WTC11 (cell line): Measurements from ENCODE around the gene PAQR6. TPM values are rescaled to one million over a fixed set of nuclear protein-coding genes. Genes with fewer than 3 reads are reported as not detected.

Experiments
- ATAC-seq: fragments of 200-7000 bp; cut with Tn5 transposase; 2 replicates; pipeline ENCODE4 v1.10.0; 2021; ENCODE audit warnings: mild to moderate bottlenecking, moderate library complexity
- CTCF ChIA-PET: fragments of 300-600 bp; sonication (Branson Sonifier 250); formaldehyde crosslinking; loops from one replicate; lab custom pipeline; 2021; ENCODE audit warnings: antibody characterized with exemption; lab: Charles Lee
- POLR2A ChIA-PET: fragments of 350-600 bp; sonication (Branson Sonifier 250); formaldehyde crosslinking; loops from one replicate; lab custom pipeline; 2021; ENCODE audit warnings: antibody characterized with exemption; lab: Charles Lee
- DNase-seq: peaks from one replicate; pipeline ENCODE4 v3.0.0; 2021; ENCODE audit warnings: low spot score
- H3K27ac Mint-ChIP-seq: 2 replicates; pipeline ENCODE4 v1.8.0; 2021; ENCODE audit warnings: mixed read lengths
- H3K27me3 Mint-ChIP-seq: 2 replicates; pipeline ENCODE4 v1.8.0; 2021; ENCODE audit warnings: low read depth, mild to moderate bottlenecking, moderate library complexity, mixed read lengths
- H3K36me3 Mint-ChIP-seq: 2 replicates; pipeline ENCODE4 v1.8.0; 2021; ENCODE audit warnings: mixed read lengths
- H3K4me1 Mint-ChIP-seq: 2 replicates; pipeline ENCODE4 v1.8.0; 2022; ENCODE audit warnings: mixed read lengths
- H3K4me3 Mint-ChIP-seq: 2 replicates; pipeline ENCODE4 v1.8.0; 2021; ENCODE audit warnings: mild to moderate bottlenecking, moderate library complexity, mixed read lengths
- H3K9me3 Mint-ChIP-seq: 2 replicates; pipeline ENCODE4 v1.8.0; 2021; ENCODE audit warnings: mixed read lengths
- CBFB ChIP-seq: sonication (generic); formaldehyde crosslinking; IDR thresholded peaks from 2 replicates; pipeline ENCODE4 v1.8.1; 2022; ENCODE audit warnings: mild to moderate bottlenecking, low read depth, missing genetic modification reagents
- ELF4 ChIP-seq: sonication (generic); formaldehyde crosslinking; IDR thresholded peaks from 2 replicates; pipeline ENCODE4 v1.8.1; 2022; ENCODE audit warnings: low read depth, mild to moderate bottlenecking, moderate library complexity, missing genetic modification reagents
- EMX1 ChIP-seq: fragments of 250-450 bp; sonication (Bioruptor Pico); IDR thresholded peaks from 2 replicates; pipeline ENCODE4 v1.8.0; 2021; ENCODE audit warnings: mild to moderate bottlenecking
- ETV6 ChIP-seq: sonication (generic); formaldehyde crosslinking; IDR thresholded peaks from 2 replicates; pipeline ENCODE4 v1.8.1; 2022; ENCODE audit warnings: mild to moderate bottlenecking, missing genetic modification reagents
- FOXP1 ChIP-seq: sonication (generic); formaldehyde crosslinking; IDR thresholded peaks from 2 replicates; pipeline ENCODE4 v1.8.0; 2022; ENCODE audit warnings: missing genetic modification reagents, mild to moderate bottlenecking, moderate library complexity, borderline replicate concordance
- KAT7 ChIP-seq: sonication (generic); formaldehyde crosslinking; IDR thresholded peaks from 2 replicates; pipeline ENCODE4 v1.8.1; 2023; ENCODE audit warnings: missing genetic modification reagents, mild to moderate bottlenecking, borderline replicate concordance
- MXD4 ChIP-seq: fragments of 250-450 bp; sonication (Bioruptor Pico); IDR thresholded peaks from 2 replicates; pipeline ENCODE4 v1.8.0; 2021; ENCODE audit warnings: mild to moderate bottlenecking, moderate library complexity, borderline replicate concordance
- NFATC4 ChIP-seq: fragments of 250-450 bp; sonication (Bioruptor Pico); IDR thresholded peaks from 2 replicates; pipeline ENCODE4 v1.9.0; 2021; ENCODE audit warnings: mild to moderate bottlenecking
- NFYB ChIP-seq: sonication (generic); formaldehyde crosslinking; conservative IDR thresholded peaks from 2 replicates; pipeline ENCODE4 v1.8.0; 2022; ENCODE audit warnings: low read depth, missing genetic modification reagents
- RORB ChIP-seq: fragments of 250-450 bp; sonication (Bioruptor Pico); IDR thresholded peaks from 2 replicates; pipeline ENCODE4 v1.9.0; 2021; ENCODE audit warnings: mild to moderate bottlenecking
- ZBTB21 ChIP-seq: sonication (generic); formaldehyde crosslinking; IDR thresholded peaks from 2 replicates; pipeline ENCODE4 v1.8.1; 2023; ENCODE audit warnings: mild to moderate bottlenecking, missing genetic modification reagents, borderline replicate concordance
- ZNF121 ChIP-seq: sonication (generic); formaldehyde crosslinking; IDR thresholded peaks from 2 replicates; pipeline ENCODE4 v1.8.0; 2023; ENCODE audit warnings: missing genetic modification reagents
- ZNF396 ChIP-seq: fragments of 250-450 bp; sonication (Bioruptor Pico); IDR thresholded peaks from 2 replicates; pipeline ENCODE4 v1.8.0; 2021; ENCODE audit warnings: mild to moderate bottlenecking, moderate library complexity, borderline replicate concordance
- total RNA-seq: library from RNA; stranded (reverse); gene quantifications from 3 replicates; pipeline ENCODE4 v1.2.3, GENCODE V29; 2021
- TF ChIP-seq, protein P1 (sequence below): sonication (generic); formaldehyde crosslinking; IDR thresholded peaks from 2 replicates; pipeline ENCODE4 v1.8.0; 2023; ENCODE audit warnings: missing genetic modification reagents
- TF ChIP-seq, protein P2 (sequence below): fragments of 250-450 bp; sonication (Bioruptor Pico); conservative IDR thresholded peaks from 2 replicates; pipeline ENCODE4 v1.9.0; 2021; ENCODE audit warnings: mild to moderate bottlenecking
- TF ChIP-seq, protein P3 (sequence below): sonication (generic); formaldehyde crosslinking; IDR thresholded peaks from 2 replicates; pipeline ENCODE4 v1.8.0; 2022; ENCODE audit warnings: mild to moderate bottlenecking, missing genetic modification reagents
- TF ChIP-seq, protein P4 (sequence below): sonication (generic); formaldehyde crosslinking; IDR thresholded peaks from 2 replicates; pipeline ENCODE4 v1.8.1; 2023; ENCODE audit warnings: mild to moderate bottlenecking, missing genetic modification reagents, moderate library complexity
- TF ChIP-seq, protein P5 (sequence below): fragments of 250-450 bp; sonication (Bioruptor Pico); IDR thresholded peaks from 2 replicates; pipeline ENCODE4 v1.9.0; 2021; ENCODE audit warnings: mild to moderate bottlenecking
- TF ChIP-seq, protein P6 (sequence below): sonication (generic); formaldehyde crosslinking; IDR thresholded peaks from 2 replicates; pipeline ENCODE4 v1.8.1; 2023; ENCODE audit warnings: mild to moderate bottlenecking, missing genetic modification reagents, borderline replicate concordance
- TF ChIP-seq, protein P7 (sequence below): sonication (generic); formaldehyde crosslinking; IDR thresholded peaks from 2 replicates; pipeline ENCODE4 v1.8.0; 2022; ENCODE audit warnings: mild to moderate bottlenecking, missing genetic modification reagents
- TF ChIP-seq, protein P8 (sequence below): fragments of 250-450 bp; sonication (Bioruptor Pico); IDR thresholded peaks from 2 replicates; pipeline ENCODE4 v1.9.0; 2021; ENCODE audit warnings: mild to moderate bottlenecking
- TF ChIP-seq, protein P9 (sequence below): sonication (generic); formaldehyde crosslinking; conservative IDR thresholded peaks from 2 replicates; pipeline ENCODE4 v1.8.1; 2022; ENCODE audit warnings: mild to moderate bottlenecking, missing genetic modification reagents

The PAQR6 gene
- total RNA-seq, 1 experiment from 2014 or later = 5.9 TPM

DNA sequence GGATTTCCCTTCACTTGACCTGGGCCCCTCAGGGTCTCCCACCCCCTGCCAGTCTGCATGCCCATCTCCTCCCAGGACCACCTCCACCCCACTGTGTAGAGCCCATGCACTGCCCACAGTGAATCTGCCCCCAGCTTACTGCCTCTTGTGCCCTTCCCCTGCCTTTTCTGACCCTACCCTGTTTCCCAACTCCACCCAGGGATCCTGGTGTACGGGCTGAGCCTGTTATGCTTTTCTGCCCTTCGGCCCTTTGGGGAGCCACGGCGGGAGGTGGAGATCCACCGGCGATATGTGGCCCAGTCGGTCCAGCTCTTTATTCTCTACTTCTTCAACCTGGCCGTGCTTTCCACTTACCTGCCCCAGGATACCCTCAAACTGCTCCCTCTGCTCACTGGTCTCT lies 38.2 kb upstream of the PAQR6 start:
- no peak for DNase-seq
- no peak overlapping the region for H3K27ac Mint-ChIP-seq
- POLR2A ChIA-PET = no interaction called here
- TF ChIP-seq ETV6 = no peak
- TF ChIP-seq, protein P1, sequence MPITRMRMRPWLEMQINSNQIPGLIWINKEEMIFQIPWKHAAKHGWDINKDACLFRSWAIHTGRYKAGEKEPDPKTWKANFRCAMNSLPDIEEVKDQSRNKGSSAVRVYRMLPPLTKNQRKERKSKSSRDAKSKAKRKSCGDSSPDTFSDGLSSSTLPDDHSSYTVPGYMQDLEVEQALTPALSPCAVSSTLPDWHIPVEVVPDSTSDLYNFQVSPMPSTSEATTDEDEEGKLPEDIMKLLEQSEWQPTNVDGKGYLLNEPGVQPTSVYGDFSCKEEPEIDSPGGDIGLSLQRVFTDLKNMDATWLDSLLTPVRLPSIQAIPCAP (CRISPR knock-in tag) = no peak
- no peak for TF ChIP-seq ZNF121 (CRISPR knock-in tag)
- TF ChIP-seq, protein P2, sequence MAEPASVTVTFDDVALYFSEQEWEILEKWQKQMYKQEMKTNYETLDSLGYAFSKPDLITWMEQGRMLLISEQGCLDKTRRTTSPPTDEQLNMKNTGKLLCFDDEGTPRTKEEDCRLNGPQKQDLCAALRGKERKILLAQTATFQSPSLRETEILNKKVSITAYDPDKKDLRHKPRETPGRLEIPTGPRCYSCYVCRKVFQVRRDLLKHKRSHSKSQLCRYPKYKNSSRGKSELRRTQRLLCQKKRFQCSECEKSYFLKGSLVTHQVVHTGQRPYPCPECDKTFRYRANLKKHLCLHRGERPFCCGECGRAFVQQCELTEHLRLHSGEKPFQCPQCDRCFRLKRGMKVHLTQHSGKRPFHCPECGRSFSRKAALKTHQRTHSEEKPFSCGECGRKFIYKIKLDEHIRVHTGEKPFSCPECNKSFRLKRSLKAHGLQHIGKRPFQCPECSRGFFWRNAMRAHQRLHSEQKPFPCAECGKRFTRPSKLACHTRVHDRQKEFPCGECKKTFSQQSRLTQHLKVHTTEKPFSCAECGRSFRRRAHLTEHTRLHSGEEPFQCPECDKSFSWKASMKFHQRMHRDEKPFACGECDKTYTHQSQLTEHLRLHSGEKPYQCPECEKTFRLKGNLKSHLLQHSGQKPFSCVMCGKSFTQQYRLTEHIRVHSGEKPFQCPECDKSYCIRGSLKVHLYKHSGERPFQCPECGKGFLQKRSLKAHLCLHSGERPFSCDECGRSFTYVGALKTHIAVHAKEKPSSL (CRISPR knock-in tag) = no peak
- TF ChIP-seq, protein P3, sequence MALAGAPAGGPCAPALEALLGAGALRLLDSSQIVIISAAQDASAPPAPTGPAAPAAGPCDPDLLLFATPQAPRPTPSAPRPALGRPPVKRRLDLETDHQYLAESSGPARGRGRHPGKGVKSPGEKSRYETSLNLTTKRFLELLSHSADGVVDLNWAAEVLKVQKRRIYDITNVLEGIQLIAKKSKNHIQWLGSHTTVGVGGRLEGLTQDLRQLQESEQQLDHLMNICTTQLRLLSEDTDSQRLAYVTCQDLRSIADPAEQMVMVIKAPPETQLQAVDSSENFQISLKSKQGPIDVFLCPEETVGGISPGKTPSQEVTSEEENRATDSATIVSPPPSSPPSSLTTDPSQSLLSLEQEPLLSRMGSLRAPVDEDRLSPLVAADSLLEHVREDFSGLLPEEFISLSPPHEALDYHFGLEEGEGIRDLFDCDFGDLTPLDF (CRISPR knock-in tag) = no peak
- TF ChIP-seq ZNF396 = no peak
- TF ChIP-seq, protein P4, sequence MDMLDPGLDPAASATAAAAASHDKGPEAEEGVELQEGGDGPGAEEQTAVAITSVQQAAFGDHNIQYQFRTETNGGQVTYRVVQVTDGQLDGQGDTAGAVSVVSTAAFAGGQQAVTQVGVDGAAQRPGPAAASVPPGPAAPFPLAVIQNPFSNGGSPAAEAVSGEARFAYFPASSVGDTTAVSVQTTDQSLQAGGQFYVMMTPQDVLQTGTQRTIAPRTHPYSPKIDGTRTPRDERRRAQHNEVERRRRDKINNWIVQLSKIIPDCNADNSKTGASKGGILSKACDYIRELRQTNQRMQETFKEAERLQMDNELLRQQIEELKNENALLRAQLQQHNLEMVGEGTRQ (CRISPR knock-in tag) = no peak
- TF ChIP-seq, protein P5, sequence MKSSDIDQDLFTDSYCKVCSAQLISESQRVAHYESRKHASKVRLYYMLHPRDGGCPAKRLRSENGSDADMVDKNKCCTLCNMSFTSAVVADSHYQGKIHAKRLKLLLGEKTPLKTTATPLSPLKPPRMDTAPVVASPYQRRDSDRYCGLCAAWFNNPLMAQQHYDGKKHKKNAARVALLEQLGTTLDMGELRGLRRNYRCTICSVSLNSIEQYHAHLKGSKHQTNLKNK (CRISPR knock-in tag) = no peak
- no peak for TF ChIP-seq CBFB
- no peak for TF ChIP-seq ZBTB21 (CRISPR knock-in tag)
- no peak for TF ChIP-seq RORB (CRISPR knock-in tag)
- TF ChIP-seq MXD4 = no peak
- TF ChIP-seq, protein P6, sequence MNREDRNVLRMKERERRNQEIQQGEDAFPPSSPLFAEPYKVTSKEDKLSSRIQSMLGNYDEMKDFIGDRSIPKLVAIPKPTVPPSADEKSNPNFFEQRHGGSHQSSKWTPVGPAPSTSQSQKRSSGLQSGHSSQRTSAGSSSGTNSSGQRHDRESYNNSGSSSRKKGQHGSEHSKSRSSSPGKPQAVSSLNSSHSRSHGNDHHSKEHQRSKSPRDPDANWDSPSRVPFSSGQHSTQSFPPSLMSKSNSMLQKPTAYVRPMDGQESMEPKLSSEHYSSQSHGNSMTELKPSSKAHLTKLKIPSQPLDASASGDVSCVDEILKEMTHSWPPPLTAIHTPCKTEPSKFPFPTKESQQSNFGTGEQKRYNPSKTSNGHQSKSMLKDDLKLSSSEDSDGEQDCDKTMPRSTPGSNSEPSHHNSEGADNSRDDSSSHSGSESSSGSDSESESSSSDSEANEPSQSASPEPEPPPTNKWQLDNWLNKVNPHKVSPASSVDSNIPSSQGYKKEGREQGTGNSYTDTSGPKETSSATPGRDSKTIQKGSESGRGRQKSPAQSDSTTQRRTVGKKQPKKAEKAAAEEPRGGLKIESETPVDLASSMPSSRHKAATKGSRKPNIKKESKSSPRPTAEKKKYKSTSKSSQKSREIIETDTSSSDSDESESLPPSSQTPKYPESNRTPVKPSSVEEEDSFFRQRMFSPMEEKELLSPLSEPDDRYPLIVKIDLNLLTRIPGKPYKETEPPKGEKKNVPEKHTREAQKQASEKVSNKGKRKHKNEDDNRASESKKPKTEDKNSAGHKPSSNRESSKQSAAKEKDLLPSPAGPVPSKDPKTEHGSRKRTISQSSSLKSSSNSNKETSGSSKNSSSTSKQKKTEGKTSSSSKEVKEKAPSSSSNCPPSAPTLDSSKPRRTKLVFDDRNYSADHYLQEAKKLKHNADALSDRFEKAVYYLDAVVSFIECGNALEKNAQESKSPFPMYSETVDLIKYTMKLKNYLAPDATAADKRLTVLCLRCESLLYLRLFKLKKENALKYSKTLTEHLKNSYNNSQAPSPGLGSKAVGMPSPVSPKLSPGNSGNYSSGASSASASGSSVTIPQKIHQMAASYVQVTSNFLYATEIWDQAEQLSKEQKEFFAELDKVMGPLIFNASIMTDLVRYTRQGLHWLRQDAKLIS (CRISPR knock-in tag) = no peak
- TF ChIP-seq NFATC4 (CRISPR knock-in tag) = no peak
- no peaks in the 10 kb centered on the region for H3K27me3 Mint-ChIP-seq
- H3K4me1 Mint-ChIP-seq = peaks cover 22% of the 10 kb centered on the region
- no peak overlapping the region for H3K4me3 Mint-ChIP-seq
- H3K9me3 Mint-ChIP-seq = no peaks in the 10 kb centered on the region
- CTCF ChIA-PET = no interaction called here
- ATAC-seq = no peak
- H3K36me3 Mint-ChIP-seq = no peaks in the 10 kb centered on the region

DNA sequence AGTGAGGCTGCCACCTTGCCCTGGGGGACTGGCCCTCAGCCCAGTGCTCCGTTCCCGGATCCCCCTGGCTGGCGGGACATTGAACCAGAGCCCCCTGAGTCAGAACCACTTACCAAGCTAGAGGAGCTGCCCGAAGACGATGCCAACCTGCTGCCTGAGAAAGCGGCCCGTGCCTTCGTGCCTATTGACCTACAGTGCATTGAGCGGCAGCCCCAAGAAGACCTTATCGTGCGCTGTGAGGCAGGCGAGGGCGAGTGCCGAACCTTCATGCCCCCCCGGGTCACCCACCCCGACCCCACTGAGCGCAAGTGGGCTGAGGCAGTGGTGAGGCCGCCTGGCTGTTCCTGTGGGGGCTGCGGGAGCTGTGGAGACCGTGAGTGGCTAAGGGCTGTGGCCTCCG lies 37.6 kb upstream of the PAQR6 start:
- no peaks in the 10 kb centered on the region for H3K9me3 Mint-ChIP-seq
- CTCF ChIA-PET = no interaction called here
- TF ChIP-seq, protein P7, sequence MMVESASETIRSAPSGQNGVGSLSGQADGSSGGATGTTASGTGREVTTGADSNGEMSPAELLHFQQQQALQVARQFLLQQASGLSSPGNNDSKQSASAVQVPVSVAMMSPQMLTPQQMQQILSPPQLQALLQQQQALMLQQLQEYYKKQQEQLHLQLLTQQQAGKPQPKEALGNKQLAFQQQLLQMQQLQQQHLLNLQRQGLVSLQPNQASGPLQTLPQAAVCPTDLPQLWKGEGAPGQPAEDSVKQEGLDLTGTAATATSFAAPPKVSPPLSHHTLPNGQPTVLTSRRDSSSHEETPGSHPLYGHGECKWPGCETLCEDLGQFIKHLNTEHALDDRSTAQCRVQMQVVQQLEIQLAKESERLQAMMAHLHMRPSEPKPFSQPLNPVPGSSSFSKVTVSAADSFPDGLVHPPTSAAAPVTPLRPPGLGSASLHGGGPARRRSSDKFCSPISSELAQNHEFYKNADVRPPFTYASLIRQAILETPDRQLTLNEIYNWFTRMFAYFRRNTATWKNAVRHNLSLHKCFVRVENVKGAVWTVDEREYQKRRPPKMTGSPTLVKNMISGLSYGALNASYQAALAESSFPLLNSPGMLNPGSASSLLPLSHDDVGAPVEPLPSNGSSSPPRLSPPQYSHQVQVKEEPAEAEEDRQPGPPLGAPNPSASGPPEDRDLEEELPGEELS (CRISPR knock-in tag) = no peak
- TF ChIP-seq, protein P8, sequence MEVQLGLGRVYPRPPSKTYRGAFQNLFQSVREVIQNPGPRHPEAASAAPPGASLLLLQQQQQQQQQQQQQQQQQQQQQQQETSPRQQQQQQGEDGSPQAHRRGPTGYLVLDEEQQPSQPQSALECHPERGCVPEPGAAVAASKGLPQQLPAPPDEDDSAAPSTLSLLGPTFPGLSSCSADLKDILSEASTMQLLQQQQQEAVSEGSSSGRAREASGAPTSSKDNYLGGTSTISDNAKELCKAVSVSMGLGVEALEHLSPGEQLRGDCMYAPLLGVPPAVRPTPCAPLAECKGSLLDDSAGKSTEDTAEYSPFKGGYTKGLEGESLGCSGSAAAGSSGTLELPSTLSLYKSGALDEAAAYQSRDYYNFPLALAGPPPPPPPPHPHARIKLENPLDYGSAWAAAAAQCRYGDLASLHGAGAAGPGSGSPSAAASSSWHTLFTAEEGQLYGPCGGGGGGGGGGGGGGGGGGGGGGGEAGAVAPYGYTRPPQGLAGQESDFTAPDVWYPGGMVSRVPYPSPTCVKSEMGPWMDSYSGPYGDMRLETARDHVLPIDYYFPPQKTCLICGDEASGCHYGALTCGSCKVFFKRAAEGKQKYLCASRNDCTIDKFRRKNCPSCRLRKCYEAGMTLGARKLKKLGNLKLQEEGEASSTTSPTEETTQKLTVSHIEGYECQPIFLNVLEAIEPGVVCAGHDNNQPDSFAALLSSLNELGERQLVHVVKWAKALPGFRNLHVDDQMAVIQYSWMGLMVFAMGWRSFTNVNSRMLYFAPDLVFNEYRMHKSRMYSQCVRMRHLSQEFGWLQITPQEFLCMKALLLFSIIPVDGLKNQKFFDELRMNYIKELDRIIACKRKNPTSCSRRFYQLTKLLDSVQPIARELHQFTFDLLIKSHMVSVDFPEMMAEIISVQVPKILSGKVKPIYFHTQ (CRISPR knock-in tag) = no peak
- TF ChIP-seq KAT7 (CRISPR knock-in tag) (no peak), ELF4 (CRISPR knock-in tag) (no peak), CBFB (no peak), EMX1 (CRISPR knock-in tag) (no peak), NFYB (CRISPR knock-in tag) (no peak), FOXP1 (no peak)
- TF ChIP-seq, protein P9, sequence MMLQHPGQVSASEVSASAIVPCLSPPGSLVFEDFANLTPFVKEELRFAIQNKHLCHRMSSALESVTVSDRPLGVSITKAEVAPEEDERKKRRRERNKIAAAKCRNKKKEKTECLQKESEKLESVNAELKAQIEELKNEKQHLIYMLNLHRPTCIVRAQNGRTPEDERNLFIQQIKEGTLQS (CRISPR knock-in tag) = no peak

More for the DNA sequence above, 37.6 kb upstream of the PAQR6 start:
- no peak for ATAC-seq
- H3K4me1 Mint-ChIP-seq = peaks cover 24% of the 10 kb centered on the region
- H3K27me3 Mint-ChIP-seq = no peaks in the 10 kb centered on the region
- no peak overlapping the region for H3K4me3 Mint-ChIP-seq
- POLR2A ChIA-PET = no interaction called here
- no peaks in the 10 kb centered on the region for H3K36me3 Mint-ChIP-seq
- H3K27ac Mint-ChIP-seq = no peak overlapping the region
- no peak for DNase-seq
